GM12873 (cell line): ENCODE data around the gene RABEP2.

Experiments
- CTCF ChIP-seq: IDR thresholded peaks from 2 replicates; pipeline ENCODE4 v1.5.1; 2012; ENCODE audit warnings: low read depth, mild to moderate bottlenecking, moderate library complexity, low read length, control low read depth; ENCODE audit not compliant: insufficient read depth; ENCODE audit errors: missing control alignments

The RABEP2 gene

GRCh38 chr16:28924762-28925385, at the start of gene RABEP2:
Gene RABEP2, minus strand, starts transcription at chr16:28925238. Its CDS starts 75 bp downstream, at chr16:28925163.
- no peak for TF ChIP-seq CTCF

- TF ChIP-seq CTCF = no peak
These were observed 49.6 kb upstream of the RABEP2 start, which contains the start of gene SPNS1 for GRCh38 chr16:28974437-28975157. Gene SPNS1, plus strand, starts transcription at chr16:28974778. Its CDS starts 374 bp downstream, at chr16:28975152.

- TF ChIP-seq CTCF = peak; percentile 58
These were observed 49.0 kb upstream of the RABEP2 start for GRCh38 chr16:28974007-28974436.

- no peak for TF ChIP-seq CTCF
These were observed 42.1 kb upstream of the RABEP2 start for GRCh38 chr16:28967156-28967555.

GRCh38 chr16:28964496-28964895, 39.5 kb upstream of the RABEP2 start:
- TF ChIP-seq CTCF = no peak

- no peak for TF ChIP-seq CTCF
These were observed 39.0 kb upstream of the RABEP2 start for GRCh38 chr16:28964072-28964471.

GRCh38 chr16:28958836-28959235, 33.8 kb upstream of the RABEP2 start:
- no peak for TF ChIP-seq CTCF
